Stimulated activated CD4-positive, alpha-beta T cell treated with anti-CD3 and anti-CD28 coated beads, Interleukin-1b, Interleukin-23, amount 100 ng/mL, for 24 hours (primary cell): ENCODE measurements around the gene HID1.

Experiments
- DNase-seq, 4 experiments: peaks; one replicate each; pipeline ENCODE4 v3.0.0-alpha.2; 2020; ENCODE audit warnings: low read depth in 4 of 4, low spot score in 1 of 4

HID1 gene

GRCh38 chr17:74949455-74950115, 23.0 kb downstream of the HID1 start:
- no peak for DNase-seq

GRCh38 chr17:74947041-74947754, 25.4 kb downstream of the HID1 start:
- no peak for DNase-seq

GRCh38 chr17:74946641-74947040, 25.9 kb downstream of the HID1 start:
- DNase-seq, result no peak

- no peak for DNase-seq
Observed at GRCh38 chr17:74945543-74945942, 27.0 kb downstream of the HID1 start.

GRCh38 chr17:74943808-74944522, 28.6 kb downstream of the HID1 start:
- DNase-seq, result no peak

GRCh38 chr17:74941128-74941725, 31.3 kb downstream of the HID1 start:
- DNase-seq, result no peak

- no peak for DNase-seq
Observed at GRCh38 chr17:74939534-74939933, 33.0 kb downstream of the HID1 start.

- DNase-seq, result no peak
Observed at GRCh38 chr17:74938194-74938950, 34.2 kb downstream of the HID1 start.

- DNase-seq, result no peak
Observed at GRCh38 chr17:74937064-74938051, 35.2 kb downstream of the HID1 start.

GRCh38 chr17:74936470-74936799, 36.1 kb downstream of the HID1 start:
- no peak for DNase-seq

GRCh38 chr17:74935585-74936469, 36.7 kb downstream of the HID1 start, which contains the start of gene OTOP3:
Gene OTOP3 (plus strand): TSS chr17:74935898. CDS start chr17:74935922, 24 bp downstream.
- no peak for DNase-seq

GRCh38 chr17:74935048-74935447, 37.5 kb downstream of the HID1 start:
- DNase-seq, result no peak

GRCh38 chr17:74930535-74931036, 42.0 kb downstream of the HID1 start:
- DNase-seq, result no peak

- DNase-seq, result no peak
Observed at GRCh38 chr17:74928786-74929185, 43.8 kb downstream of the HID1 start.

- no peak for DNase-seq
Observed at GRCh38 chr17:74925242-74925641, 47.3 kb downstream of the HID1 start.

- no peak for DNase-seq
Observed at GRCh38 chr17:74924250-74924948, 48.2 kb downstream of the HID1 start, which contains the start of gene OTOP2. Gene OTOP2 (plus strand): TSS chr17:74924273. CDS start chr17:74924633, 360 bp downstream.

- DNase-seq, result peak; percentile 47 to 65 (median 56)
Observed at GRCh38 chr17:74923538-74924249, 48.9 kb downstream of the HID1 start.
